ENCODE results near the gene KDM8.
A peak's percentile ranks its signal among the peaks of the same experiment; 100 is the strongest.
"Not testable (repeated sequence)": the region's sequence is repeated elsewhere in the genome, so short reads cannot be mapped to it uniquely, and the experiment has no call there.

The KDM8 gene

GRCh38 chr16:27198451-27199234, 4.7 kb upstream of the KDM8 start:
- no peaks in the 10 kb centered on the region for H3K9me3 Mint-ChIP-seq
- peaks cover 38% of the 10 kb centered on the region for H3K27me3 Mint-ChIP-seq
- peaks cover 5% of the 10 kb centered on the region for H3K36me3 Mint-ChIP-seq (ENCODE audit: low read depth)
- peak overlapping the region; percentile 72 for H3K27ac Mint-ChIP-seq
- no peak overlapping the region for H3K4me3 Mint-ChIP-seq
- peaks cover 37% of the 10 kb centered on the region for H3K4me1 Mint-ChIP-seq (ENCODE audit: low read depth)
- intact Hi-C loops (cut with micrococcal nuclease) = no loop called here

GRCh38 chr16:27199235-27199586, 4.1 kb upstream of the KDM8 start:
- Mint-ChIP-seq H3K27me3 (peaks cover 35% of the 10 kb centered on the region), H3K27ac (peak overlapping the region; percentile 72), H3K9me3 (no peaks in the 10 kb centered on the region), H3K36me3 (ENCODE audit: low read depth) (peaks cover 11% of the 10 kb centered on the region), H3K4me3 (no peak overlapping the region), H3K4me1 (ENCODE audit: low read depth) (peaks cover 42% of the 10 kb centered on the region)
- intact Hi-C loops (cut with micrococcal nuclease) = no loop called here

DNA sequence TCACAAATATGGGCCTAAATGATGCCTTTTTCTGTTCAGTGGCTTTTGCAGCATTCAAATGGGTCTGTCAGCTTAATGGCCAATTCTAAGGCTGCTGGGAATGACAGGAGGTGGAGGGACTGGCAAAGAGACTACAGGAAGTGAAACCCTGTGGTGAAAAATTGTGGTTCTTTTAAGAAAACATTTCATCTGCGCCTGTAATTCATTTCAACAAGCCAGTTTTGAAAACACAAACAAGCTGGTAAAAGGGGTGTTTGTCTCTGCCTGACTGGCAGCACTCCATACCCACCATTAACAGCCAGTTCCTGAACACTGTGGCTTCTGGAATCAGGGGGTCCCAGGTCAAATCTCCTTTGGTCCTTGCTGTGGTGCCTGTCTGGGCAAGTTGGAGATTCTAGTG, 3.6 kb upstream of the KDM8 start:
- H3K36me3 Mint-ChIP-seq (ENCODE audit: low read depth) = peaks cover 11% of the 10 kb centered on the region
- no peaks in the 10 kb centered on the region for H3K9me3 Mint-ChIP-seq
- peak overlapping the region; percentile 46 for H3K4me3 Mint-ChIP-seq
- H3K4me1 Mint-ChIP-seq (ENCODE audit: low read depth) = peaks cover 47% of the 10 kb centered on the region
- H3K27me3 Mint-ChIP-seq = peaks cover 32% of the 10 kb centered on the region
- peak overlapping the region; percentile 85 for H3K27ac Mint-ChIP-seq
- intact Hi-C loops (cut with micrococcal nuclease) = no loop called here

DNA sequence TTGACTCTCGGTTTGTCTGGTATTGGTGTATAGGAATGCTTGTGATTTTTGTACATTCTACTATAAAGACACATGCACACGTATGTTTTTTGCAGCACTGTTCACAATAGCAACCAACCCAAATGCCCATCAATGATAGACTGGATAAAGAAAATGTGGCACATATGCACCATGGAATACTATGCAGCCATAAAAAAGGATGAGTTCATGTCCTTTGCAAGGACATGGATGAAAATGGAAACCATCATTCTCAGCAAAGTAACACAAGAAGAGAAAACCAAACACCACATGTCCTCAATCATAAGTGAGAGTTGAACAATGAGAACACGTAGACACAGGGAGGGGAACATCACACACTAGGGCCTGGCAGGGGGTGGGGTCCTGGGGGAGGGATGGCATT, 2.4 kb upstream of the KDM8 start:
- H3K27ac Mint-ChIP-seq; H3K4me3 Mint-ChIP-seq; H3K9me3 Mint-ChIP-seq; intact Hi-C loops (cut with micrococcal nuclease): not testable (repeated sequence)
- Mint-ChIP-seq H3K27me3 (peaks cover 21% of the 10 kb centered on the region), H3K4me1 (ENCODE audit: low read depth) (peaks cover 47% of the 10 kb centered on the region), H3K36me3 (ENCODE audit: low read depth) (peaks cover 11% of the 10 kb centered on the region)

- Mint-ChIP-seq H3K9me3 (no peaks in the 10 kb centered on the region), H3K4me3 (peak overlapping the region; percentile 84), H3K27ac (peak overlapping the region; percentile 100), H3K4me1 (ENCODE audit: low read depth) (peaks cover 40% of the 10 kb centered on the region), H3K36me3 (ENCODE audit: low read depth) (peaks cover 11% of the 10 kb centered on the region), H3K27me3 (peaks cover 7% of the 10 kb centered on the region)
- intact Hi-C loops (cut with micrococcal nuclease) = no loop called here
Measured at GRCh38 chr16:27202923-27203506, 311 bp upstream of the KDM8 start.

- Mint-ChIP-seq H3K36me3 (ENCODE audit: low read depth) (peaks cover 13% of the 10 kb centered on the region), H3K27ac (peak overlapping the region; percentile 100), H3K4me1 (ENCODE audit: low read depth) (peaks cover 33% of the 10 kb centered on the region), H3K9me3 (no peaks in the 10 kb centered on the region), H3K27me3 (no peaks in the 10 kb centered on the region), H3K4me3 (peak overlapping the region; percentile 84)
- intact Hi-C loops (cut with micrococcal nuclease) = no loop called here
Measured at GRCh38 chr16:27204312-27204915, 1.1 kb downstream of the KDM8 start.

DNA sequence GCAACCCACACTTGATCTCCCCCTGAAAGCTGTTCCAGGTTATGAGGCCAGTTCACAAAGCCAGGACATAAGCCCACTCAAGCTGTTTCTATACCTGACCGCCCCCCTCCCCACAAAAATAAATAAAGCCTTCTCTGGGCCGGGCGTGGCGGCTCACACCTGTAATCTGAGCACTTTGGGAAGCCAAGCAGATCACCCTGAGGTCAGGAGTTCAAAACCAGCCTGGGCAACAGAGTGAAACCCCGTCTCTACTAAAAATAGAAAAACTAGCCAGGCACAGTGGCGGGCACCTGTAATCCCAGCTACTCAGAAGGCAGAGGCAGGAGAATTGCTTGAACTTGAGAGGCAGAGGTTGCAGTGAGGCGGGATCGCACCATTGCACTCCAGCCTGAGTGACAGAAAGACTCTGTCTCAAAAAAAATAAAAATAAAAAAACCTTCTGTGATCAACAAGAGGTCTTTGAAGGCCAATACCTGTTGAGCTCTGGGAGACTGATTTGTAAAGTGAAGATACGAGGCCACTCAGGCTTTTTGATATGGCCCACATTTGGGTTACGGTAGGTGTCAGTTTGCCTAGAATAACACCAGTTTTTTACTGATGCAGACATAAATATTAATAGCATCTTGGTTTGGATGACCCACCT, 2.2 kb downstream of the KDM8 start:
- H3K9me3 Mint-ChIP-seq = no peaks in the 10 kb centered on the region
- H3K27me3 Mint-ChIP-seq = no peaks in the 10 kb centered on the region

DNA sequence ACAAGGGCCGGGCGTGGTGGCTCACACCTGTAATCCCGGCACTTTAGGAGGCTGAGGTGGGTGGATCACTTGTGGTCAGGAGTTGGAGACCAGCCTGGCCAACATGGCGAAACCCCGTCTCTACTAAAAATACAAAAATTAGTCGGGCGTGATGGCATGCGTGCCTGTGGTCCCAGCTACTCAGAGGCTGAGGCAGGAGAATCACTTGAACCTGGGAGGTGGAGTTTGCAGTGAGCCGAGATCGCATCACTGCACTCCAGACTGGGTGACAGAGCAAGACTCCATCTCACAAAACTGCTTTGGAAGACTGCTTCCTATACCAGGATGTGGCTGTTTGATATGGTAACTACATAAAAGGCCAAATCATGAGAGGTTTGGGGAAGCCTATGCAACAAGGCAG, 3.8 kb downstream of the KDM8 start:
- H3K27me3 Mint-ChIP-seq; H3K4me3 Mint-ChIP-seq; H3K27ac Mint-ChIP-seq; H3K9me3 Mint-ChIP-seq; intact Hi-C loops (cut with micrococcal nuclease): not testable (repeated sequence)
- peaks cover 35% of the 10 kb centered on the region for H3K36me3 Mint-ChIP-seq (ENCODE audit: low read depth)
- H3K4me1 Mint-ChIP-seq (ENCODE audit: low read depth) = peaks cover 17% of the 10 kb centered on the region

More for the DNA sequence above, 2.2 kb downstream of the KDM8 start:
- Mint-ChIP-seq H3K36me3 (ENCODE audit: low read depth) (peaks cover 24% of the 10 kb centered on the region), H3K4me3 (no peak overlapping the region), H3K4me1 (ENCODE audit: low read depth) (peaks cover 22% of the 10 kb centered on the region), H3K27ac (no peak overlapping the region)
- intact Hi-C loops (cut with micrococcal nuclease) = no loop called here

- H3K27ac Mint-ChIP-seq = no peak overlapping the region
- no peaks in the 10 kb centered on the region for H3K9me3 Mint-ChIP-seq
- no peak overlapping the region for H3K4me3 Mint-ChIP-seq
- peaks cover 12% of the 10 kb centered on the region for H3K4me1 Mint-ChIP-seq (ENCODE audit: low read depth)
- intact Hi-C loops (cut with micrococcal nuclease) = no loop called here
- no peaks in the 10 kb centered on the region for H3K27me3 Mint-ChIP-seq
- H3K36me3 Mint-ChIP-seq (ENCODE audit: low read depth) = peaks cover 44% of the 10 kb centered on the region
Measured at GRCh38 chr16:27208081-27208680, 4.9 kb downstream of the KDM8 start.

- intact Hi-C loops (cut with micrococcal nuclease) = no loop called here
- H3K4me3 Mint-ChIP-seq = no peak overlapping the region
- no peaks in the 10 kb centered on the region for H3K9me3 Mint-ChIP-seq
- no peaks in the 10 kb centered on the region for H3K27me3 Mint-ChIP-seq
- no peak overlapping the region for H3K27ac Mint-ChIP-seq
- H3K36me3 Mint-ChIP-seq (ENCODE audit: low read depth) = peaks cover 44% of the 10 kb centered on the region
- H3K4me1 Mint-ChIP-seq (ENCODE audit: low read depth) = peaks cover 9% of the 10 kb centered on the region
Measured at GRCh38 chr16:27208796-27209195, 5.5 kb downstream of the KDM8 start.

- Mint-ChIP-seq H3K36me3 (ENCODE audit: low read depth) (peaks cover 48% of the 10 kb centered on the region), H3K4me1 (ENCODE audit: low read depth) (peaks cover under 1% of the 10 kb centered on the region), H3K9me3 (no peaks in the 10 kb centered on the region), H3K27me3 (no peaks in the 10 kb centered on the region), H3K27ac (no peak overlapping the region), H3K4me3 (no peak overlapping the region)
- intact Hi-C loops (cut with micrococcal nuclease) = no loop called here
Measured at GRCh38 chr16:27209591-27209990, 6.3 kb downstream of the KDM8 start.

DNA sequence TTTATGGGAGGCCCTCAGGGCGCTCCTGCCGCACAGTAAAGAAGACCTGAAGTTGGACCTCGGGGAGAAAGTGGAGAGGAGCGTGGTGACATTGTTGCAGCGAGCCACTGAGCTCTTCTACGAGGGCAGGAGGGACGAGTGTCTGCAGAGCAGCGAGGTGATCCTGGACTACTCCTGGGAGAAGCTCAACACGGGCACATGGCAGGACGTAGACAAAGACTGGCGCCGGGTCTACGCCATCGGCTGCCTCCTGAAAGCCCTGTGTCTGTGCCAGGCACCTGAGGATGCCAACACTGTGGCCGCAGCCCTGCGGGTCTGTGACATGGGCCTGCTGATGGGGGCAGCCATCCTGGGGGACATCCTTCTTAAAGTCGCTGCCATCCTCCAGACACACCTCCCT, 6.8 kb downstream of the KDM8 start:
- Mint-ChIP-seq H3K36me3 (ENCODE audit: low read depth) (peaks cover 54% of the 10 kb centered on the region), H3K4me3 (no peak overlapping the region), H3K9me3 (no peaks in the 10 kb centered on the region), H3K27me3 (no peaks in the 10 kb centered on the region), H3K4me1 (ENCODE audit: low read depth) (no peaks in the 10 kb centered on the region), H3K27ac (no peak overlapping the region)
- intact Hi-C loops (cut with micrococcal nuclease) = no loop called here

GRCh38 chr16:27211026-27211425, 7.7 kb downstream of the KDM8 start:
- Mint-ChIP-seq H3K4me3 (no peak overlapping the region), H3K36me3 (ENCODE audit: low read depth) (peaks cover 62% of the 10 kb centered on the region), H3K4me1 (ENCODE audit: low read depth) (no peaks in the 10 kb centered on the region), H3K9me3 (no peaks in the 10 kb centered on the region), H3K27me3 (no peaks in the 10 kb centered on the region), H3K27ac (no peak overlapping the region)
- intact Hi-C loops (cut with micrococcal nuclease) = no loop called here
